Measurements from ENCODE around the gene HIVEP2. TPM values are rescaled to one million over a fixed set of nuclear protein-coding genes. Genes with fewer than 3 reads are reported as not detected.

Gene HIVEP2
- total RNA-seq, 1 experiment from 2014 or later, result 4.2 TPM

GRCh38 chr6:142891454-142891853 is 53.5 kb downstream of the HIVEP2 start:
- no peak overlapping the region for H2BK20ac ChIP-seq (ENCODE audit: low read depth, low read length, poor library complexity, severe bottlenecking)
- TF ChIP-seq CTCF (conservative IDR thresholded peaks at IDR 0.05), result no peak
- Mint-ChIP-seq H3K27me3 (ENCODE audit: low read depth) (no peaks in the 10 kb centered on the region), H3K27ac (no peak overlapping the region; a peak in 1 of 7 replicates), H3K36me3 (ENCODE audit: insufficient read depth in 1 of 3, low read depth in 3 of 3) (no peaks in the 10 kb centered on the region), H3K4me1 (peaks cover 11 to 14% of the 10 kb centered on the region in 2 experiments), H3K9me3 (no peaks in the 10 kb centered on the region), H3K4me3 (no peak overlapping the region)
- no peaks in the 10 kb centered on the region for H3K79me2 ChIP-seq (ENCODE audit: insufficient read depth, low read length)
- H2BK15ac ChIP-seq (ENCODE audit: low read depth, low read length), result no peak overlapping the region
- H2BK12ac ChIP-seq (ENCODE audit: insufficient read length, low read depth, low read length), result no peak overlapping the region
- H3K27ac ChIP-seq (ENCODE audit: insufficient read length, low read depth, low read length), result no peak overlapping the region
- H3K79me1 ChIP-seq (ENCODE audit: insufficient read depth, low read depth, low read length, poor library complexity, severe bottlenecking), result no peaks in the 10 kb centered on the region
- no peaks in the 10 kb centered on the region for H3K23me2 ChIP-seq (ENCODE audit: insufficient read length, low read depth, low read length, poor library complexity, severe bottlenecking)
- no peak overlapping the region for H3K9ac ChIP-seq (ENCODE audit: extremely low read depth, insufficient read length, low read length)
- no peaks in the 10 kb centered on the region for H3K9me3 ChIP-seq (ENCODE audit: control insufficient read depth, low read depth, low read length)
- no peak overlapping the region for H3K4ac ChIP-seq (ENCODE audit: low read depth, low read length)
- no peak overlapping the region for H2BK5ac ChIP-seq (ENCODE audit: insufficient read length, low read length)
- H3K4me2 ChIP-seq (ENCODE audit: insufficient read depth, insufficient read length, low read length), result no peak overlapping the region
- H2AFZ ChIP-seq (ENCODE audit: low read length), result no peak overlapping the region
- H3T11ph ChIP-seq (ENCODE audit: low read length), result no peak overlapping the region
- no peak overlapping the region for H2BK120ac ChIP-seq (ENCODE audit: low read depth, low read length, poor library complexity, severe bottlenecking)
- no CpG with 5 or more reads among the region's 5 CpGs for WGBS (ENCODE audit: extremely low coverage, insufficient read length, low lambda C conversion rate)
- no peak overlapping the region for H2AK5ac ChIP-seq (ENCODE audit: insufficient read length, low read length)
- no peak overlapping the region for H4K8ac ChIP-seq (replicated peaks; ENCODE audit: insufficient read length, low read depth, low read length)
- no peak overlapping the region for H4K91ac ChIP-seq (ENCODE audit: insufficient read length, low read depth, low read length)
- H3K27me3 ChIP-seq (ENCODE audit: insufficient read depth, low read length), result no peaks in the 10 kb centered on the region
- no peaks in the 10 kb centered on the region for H4K20me1 ChIP-seq (ENCODE audit: control insufficient read depth, insufficient read depth, insufficient read length)
- no peak overlapping the region for H3K56ac ChIP-seq (ENCODE audit: insufficient read length, low read depth, low read length)
- H3K4me1 ChIP-seq (ENCODE audit: insufficient read depth, low read length), result no peaks in the 10 kb centered on the region; the same call in 1 of the 2 replicates
- no peak overlapping the region for H3K18ac ChIP-seq (ENCODE audit: insufficient read length, low read depth, low read length)
- DNase-seq, result no peak
- H4K5ac ChIP-seq (ENCODE audit: insufficient read length, low read depth, low read length), result no peak overlapping the region
- no peak overlapping the region for H3K14ac ChIP-seq (ENCODE audit: insufficient read depth, low read length)
- no peak overlapping the region for H3K23ac ChIP-seq (ENCODE audit: insufficient read length, low read depth, low read length)
